GM12873 (cell line): ENCODE data around the gene SAA2.

Experiments used
- CTCF ChIP-seq: IDR thresholded peaks from 2 replicates; pipeline ENCODE4 v1.5.1; 2012; ENCODE audit warnings: low read depth, mild to moderate bottlenecking, moderate library complexity, low read length, control low read depth; ENCODE audit not compliant: insufficient read depth; ENCODE audit errors: missing control alignments

SAA2 gene

DNA sequence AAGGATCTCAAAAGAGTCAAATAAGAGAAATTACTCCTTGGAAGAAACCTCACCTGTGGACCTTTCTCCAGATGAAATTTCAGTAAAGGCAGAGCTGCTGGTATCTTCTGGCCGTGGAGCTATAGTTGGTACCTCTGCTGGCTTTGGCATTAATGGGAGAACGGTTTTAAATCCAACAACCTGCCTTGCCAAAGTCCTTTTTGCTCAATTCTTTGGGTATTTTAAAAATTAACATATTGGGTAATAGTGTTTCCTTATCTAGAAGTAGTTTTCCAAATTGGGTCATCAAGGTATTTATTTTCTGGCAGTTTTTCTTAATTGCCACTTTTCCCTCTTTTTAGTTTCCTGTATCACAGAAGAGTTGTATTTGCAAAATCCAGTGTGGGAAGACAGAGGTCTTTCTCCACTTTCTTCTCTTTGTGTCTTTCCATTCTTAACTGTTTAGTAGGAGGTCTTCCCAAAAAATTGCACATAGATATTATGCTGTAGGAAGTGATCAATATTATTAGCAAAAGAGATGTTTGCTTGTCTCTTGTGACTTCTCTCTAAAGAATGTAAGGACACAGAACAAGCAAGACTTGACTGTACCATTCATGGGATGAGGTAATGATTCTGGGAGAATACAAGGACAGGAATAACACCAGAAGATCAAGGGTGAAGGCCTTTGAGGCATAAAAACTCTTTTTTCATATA is 11.7 kb downstream of the SAA2 start, which contains the start of gene SAA4:
TSS of gene SAA4 (minus strand) at position 139 of the 693 bp plus-strand sequence. CDS start 876 bp downstream, outside the sequence.
- no peak for TF ChIP-seq CTCF

- no peak for TF ChIP-seq CTCF
These were observed 12.8 kb downstream of the SAA2 start for GRCh38 chr11:18235394-18236334.

DNA sequence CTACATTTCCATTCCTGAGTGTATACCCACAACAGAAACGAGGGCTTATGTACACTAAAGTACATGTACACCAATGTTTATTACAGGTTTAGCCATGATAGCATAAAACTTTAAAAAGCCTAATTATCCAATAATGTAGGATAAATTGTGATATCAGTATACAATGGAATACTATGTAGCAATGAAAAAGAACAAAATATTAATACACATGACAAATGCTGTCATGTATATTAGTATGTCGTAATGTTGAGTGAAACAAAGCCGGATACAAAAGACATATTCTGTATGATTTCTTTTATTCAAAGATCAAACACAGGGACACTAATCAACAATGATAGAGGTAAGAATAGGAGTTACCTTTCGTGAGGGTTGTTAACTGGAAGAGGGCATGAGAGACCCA is 14.6 kb downstream of the SAA2 start:
- no peak for TF ChIP-seq CTCF

DNA sequence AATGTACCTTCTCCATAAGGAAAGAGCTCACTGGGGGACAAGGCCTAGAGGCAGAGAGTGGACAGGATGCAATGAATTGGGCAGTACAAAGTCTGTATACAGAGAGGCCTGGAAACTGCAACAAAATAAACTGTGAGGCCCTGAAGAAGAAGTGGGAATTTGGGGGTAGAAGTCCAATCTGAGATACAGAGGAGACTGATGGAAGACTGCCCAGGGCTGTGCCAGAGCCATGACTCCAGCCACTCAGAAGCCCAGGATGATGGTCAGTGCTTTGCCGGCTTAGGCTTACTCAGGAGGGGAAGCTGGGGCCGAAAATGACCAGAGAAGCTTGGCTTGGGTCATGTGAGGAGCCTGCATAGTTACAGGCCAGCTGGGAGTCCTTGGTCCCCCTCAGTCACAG is 17.6 kb downstream of the SAA2 start:
- TF ChIP-seq CTCF, result no peak

DNA sequence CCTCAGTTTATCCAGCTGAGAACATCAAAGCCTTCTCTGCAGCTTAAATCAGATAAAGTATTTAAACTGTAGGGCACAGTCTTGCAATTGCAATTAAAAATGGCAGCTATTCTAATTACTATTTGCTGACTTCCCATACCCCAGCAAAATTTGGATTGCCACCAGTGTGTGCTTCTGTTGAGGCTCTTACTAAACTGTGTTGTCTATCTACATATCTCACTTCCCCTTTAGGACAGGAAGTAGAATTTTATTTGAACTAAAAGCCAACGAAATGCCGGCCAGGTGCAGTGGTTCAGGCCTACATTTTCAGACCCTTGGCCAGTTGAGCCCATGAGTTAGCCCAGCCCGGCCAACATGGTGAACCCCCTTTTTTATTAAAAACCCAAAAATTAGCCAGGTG is 19.0 kb downstream of the SAA2 start:
- TF ChIP-seq CTCF, result no peak

GRCh38 chr11:18225913-18226312 is 22.6 kb downstream of the SAA2 start:
- TF ChIP-seq CTCF, result no peak
